GM23248 (cell line): Measurements from ENCODE around the gene ZNF443.

ENCODE experiments used
- EZH2 ChIP-seq: fragments of 200-600 bp; sonication (generic); IDR thresholded peaks from 2 replicates; pipeline ENCODE4 v1.6.1; 2018; ENCODE audit warnings: antibody characterized with exemption, mild to moderate bottlenecking; ENCODE audit not compliant: insufficient read depth, poor library complexity, severe bottlenecking
- EZH2phosphoT487 ChIP-seq: fragments of 200-600 bp; sonication (generic); IDR thresholded peaks from 2 replicates; pipeline ENCODE4 v1.6.1; 2018; ENCODE audit warnings: antibody characterized with exemption, moderate library complexity, mild to moderate bottlenecking, low read depth; ENCODE audit not compliant: insufficient read depth

DNA sequence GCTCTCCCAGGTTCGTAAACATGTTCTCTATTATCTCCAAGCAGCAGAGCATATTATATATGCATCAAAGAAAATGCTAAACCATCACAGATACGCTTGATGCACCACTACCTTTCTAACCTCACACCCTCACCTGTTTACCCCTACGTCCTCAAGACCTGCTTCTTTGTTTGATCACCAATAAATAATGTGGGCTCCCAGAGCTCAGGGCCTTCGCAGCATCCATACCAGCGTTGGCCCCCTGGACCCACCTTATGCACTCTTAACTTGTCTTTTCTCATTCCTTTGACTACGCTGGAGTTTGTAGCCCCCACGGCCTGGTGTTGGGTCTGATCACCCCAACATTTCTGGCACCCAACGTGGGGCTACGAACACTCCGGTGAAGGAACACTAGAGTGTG, 10.0 kb upstream of the ZNF443 start:
- no peak for TF ChIP-seq EZH2phosphoT487
- no peak for TF ChIP-seq EZH2
